SK-N-MC (cell line): ENCODE results near the gene PGAM4.
"Not testable (repeated sequence)": the region's sequence is repeated elsewhere in the genome, so short reads cannot be mapped to it uniquely, and the experiment has no call there.

ENCODE experiments used
- DNase-seq: peaks from one replicate; pipeline ENCODE4 v3.0.0-alpha.2; 2011; ENCODE audit warnings: low read depth, low spot score
- H3K27ac ChIP-seq: fragments of 200-600 bp; sonication (generic); 2 replicates; pipeline ENCODE4 v1.5.1; 2016; ENCODE audit warnings: mixed run types
- H3K36me3 ChIP-seq: fragments of 200-600 bp; sonication (generic); 2 replicates; pipeline ENCODE4 v1.6.1; 2017; ENCODE audit warnings: antibody characterized with exemption, low read length, mixed read lengths; ENCODE audit not compliant: insufficient read depth
- H3K4me3 ChIP-seq: fragments of 200-600 bp; sonication (generic); 2 replicates; pipeline ENCODE4 v1.5.1; 2016
- H3K9ac ChIP-seq: fragments of 200-600 bp; sonication (generic); 2 replicates; pipeline ENCODE4 v1.8.0; 2017; ENCODE audit warnings: mixed run types, mixed read lengths; ENCODE audit not compliant: insufficient read length
- H3K9me3 ChIP-seq: fragments of 200-600 bp; sonication (generic); 2 replicates; pipeline ENCODE4 v1.6.1; 2017; ENCODE audit warnings: low read depth, mild to moderate bottlenecking, antibody characterized with exemption, low read length, moderate library complexity, mixed read lengths
- EZH2 ChIP-seq: fragments of 200-600 bp; sonication (generic); IDR thresholded peaks from one replicate; pipeline ENCODE4 v1.6.1; 2017; ENCODE audit warnings: antibody characterized with exemption
- FOXP2 ChIP-seq: optimal IDR thresholded peaks from 2 replicates; pipeline ENCODE3; 2011; ENCODE audit warnings: mild to moderate bottlenecking, moderate library complexity; ENCODE audit not compliant: insufficient read depth; ENCODE audit errors: extremely low read length, control extremely low read depth
- POLR2AphosphoS5 ChIP-seq: IDR thresholded peaks from 2 replicates; pipeline ENCODE4 v1.6.1; 2012; ENCODE audit warnings: mild to moderate bottlenecking, low read depth, low read length, borderline replicate concordance

The PGAM4 gene

GRCh38 chrX:77938083-77938680, 31.3 kb downstream of the PGAM4 start:
- Histone ChIP-seq H3K4me3 (no peak overlapping the region), H3K9me3 (no peaks in the 10 kb centered on the region), H3K36me3 (no peaks in the 10 kb centered on the region), H3K27ac (no peak overlapping the region), H3K9ac (no peak overlapping the region)
- no peak for TF ChIP-seq FOXP2
- DNase-seq, result no peak

DNA sequence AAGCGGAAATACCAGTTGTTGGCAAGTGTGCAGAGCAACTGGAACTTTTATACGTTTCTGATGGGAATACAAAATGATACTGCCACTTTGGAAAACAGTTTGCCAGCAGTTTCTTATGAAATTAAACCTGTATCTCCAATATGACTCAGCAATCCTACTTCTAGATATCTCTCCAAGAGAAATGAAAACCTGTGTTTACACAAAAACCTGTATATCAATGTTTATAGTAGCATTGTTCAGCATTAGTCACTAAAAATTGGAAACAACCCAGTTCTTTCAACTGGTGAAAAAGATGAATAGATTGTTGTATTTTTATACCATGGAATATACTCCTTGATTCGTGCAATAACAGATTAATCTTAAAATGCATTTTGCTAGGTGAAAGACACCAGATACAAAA, 32.1 kb downstream of the PGAM4 start:
- Histone ChIP-seq H3K9me3 (no peaks in the 10 kb centered on the region), H3K9ac (no peak overlapping the region), H3K27ac (no peak overlapping the region), H3K4me3 (no peak overlapping the region), H3K36me3 (no peaks in the 10 kb centered on the region)
- TF ChIP-seq FOXP2 (no peak), EZH2 (no peak), POLR2AphosphoS5 (no peak)
- DNase-seq, result no peak

- Histone ChIP-seq H3K27ac (no peak overlapping the region), H3K9me3 (no peaks in the 10 kb centered on the region), H3K9ac (no peak overlapping the region), H3K4me3 (no peak overlapping the region), H3K36me3 (no peaks in the 10 kb centered on the region)
- no peak for DNase-seq
- TF ChIP-seq FOXP2 (no peak), EZH2 (no peak), POLR2AphosphoS5 (no peak)
These were observed 33.1 kb downstream of the PGAM4 start for GRCh38 chrX:77936299-77936698.

DNA sequence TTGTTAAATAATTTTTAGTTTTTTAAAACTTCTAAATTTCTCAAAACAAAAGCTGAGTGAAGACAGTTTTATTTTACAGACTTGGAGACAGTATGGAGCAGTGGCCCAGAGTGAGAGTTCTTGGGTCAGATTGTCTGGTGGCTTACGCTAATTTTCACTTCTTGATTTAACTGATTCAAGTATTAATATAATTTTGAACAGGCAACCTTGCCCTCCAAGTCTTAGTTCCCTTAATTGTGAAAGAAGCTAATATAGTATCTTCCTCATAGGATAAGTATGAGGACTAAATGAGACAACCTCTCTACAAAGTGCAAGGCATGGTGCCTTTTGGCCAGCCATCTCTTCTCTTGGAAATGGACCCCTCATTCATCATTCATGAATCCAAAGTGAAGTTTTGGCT, 33.6 kb downstream of the PGAM4 start:
- H3K36me3 ChIP-seq, result no peaks in the 10 kb centered on the region
- no peak overlapping the region for H3K4me3 ChIP-seq
- no peak for DNase-seq
- no peak overlapping the region for H3K9ac ChIP-seq
- no peaks in the 10 kb centered on the region for H3K9me3 ChIP-seq
- H3K27ac ChIP-seq, result peak overlapping the region; percentile 65; the same call in 1 of the 2 replicates
- TF ChIP-seq FOXP2, result no peak
- no peak for TF ChIP-seq POLR2AphosphoS5
- TF ChIP-seq EZH2, result no peak

GRCh38 chrX:77930581-77930980, 38.9 kb downstream of the PGAM4 start:
- Histone ChIP-seq H3K36me3 (no peaks in the 10 kb centered on the region), H3K9me3 (no peaks in the 10 kb centered on the region), H3K9ac (no peak overlapping the region), H3K27ac (no peak overlapping the region), H3K4me3 (no peak overlapping the region)
- TF ChIP-seq FOXP2, result no peak
- TF ChIP-seq POLR2AphosphoS5, result no peak
- TF ChIP-seq EZH2, result no peak
- DNase-seq, result no peak

DNA sequence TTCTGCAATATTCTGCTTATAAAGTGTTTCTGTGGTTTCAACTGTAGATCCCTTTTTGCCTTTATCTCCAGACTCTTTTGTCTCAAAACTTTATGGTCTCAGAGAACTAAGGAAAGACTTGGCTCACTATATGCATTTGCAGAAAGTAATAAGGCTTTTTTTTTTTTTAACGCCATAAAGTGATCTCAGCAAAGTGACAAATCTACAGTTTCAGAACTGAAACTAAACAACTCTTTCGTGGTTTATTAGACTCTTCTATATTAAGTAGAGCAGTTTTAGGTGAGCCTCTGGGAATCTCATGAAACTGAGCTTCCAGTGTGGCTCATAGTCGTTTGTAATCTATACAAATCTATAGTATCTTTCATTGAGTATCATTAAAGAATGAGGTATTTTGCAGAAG, 43.7 kb downstream of the PGAM4 start:
- TF ChIP-seq FOXP2 (no peak), EZH2 (no peak), POLR2AphosphoS5 (no peak)
- H3K9ac ChIP-seq, result peak overlapping the region; percentile 64
- H3K4me3 ChIP-seq, result peak overlapping the region; percentile 54
- DNase-seq, result no peak
- H3K36me3 ChIP-seq, result no peaks in the 10 kb centered on the region
- H3K9me3 ChIP-seq, result no peaks in the 10 kb centered on the region
- peak overlapping the region; percentile 71; the same call in 1 of the 2 replicates for H3K27ac ChIP-seq

DNA sequence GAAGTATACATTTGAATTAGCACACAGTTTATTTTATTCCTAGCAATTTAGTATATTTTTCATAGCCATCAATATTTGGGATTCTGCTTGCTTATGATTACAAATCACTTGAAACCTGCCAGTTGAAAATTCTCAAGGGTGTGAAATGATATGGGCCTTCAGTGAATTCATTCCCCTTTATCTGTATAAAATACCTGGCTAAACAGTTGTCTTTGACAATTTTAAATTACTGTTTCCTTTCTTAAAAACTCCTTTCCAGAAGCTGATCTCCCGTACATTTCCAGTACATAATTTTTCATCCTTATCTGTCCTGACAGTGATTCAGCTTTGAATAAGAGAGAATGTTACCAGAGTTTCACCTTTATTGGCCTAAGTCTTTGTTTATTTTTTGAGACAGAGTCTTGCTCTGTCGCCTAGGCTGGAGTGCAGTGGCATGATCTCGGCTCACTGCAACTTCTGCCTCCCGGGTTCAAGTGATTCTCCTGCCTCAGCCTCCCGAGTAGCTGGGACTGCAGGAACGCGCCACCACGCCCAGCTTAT, 45.0 kb downstream of the PGAM4 start:
- Histone ChIP-seq H3K9me3 (no peaks in the 10 kb centered on the region), H3K9ac (no peak overlapping the region), H3K27ac (no peak overlapping the region), H3K36me3 (no peaks in the 10 kb centered on the region), H3K4me3 (no peak overlapping the region)
- TF ChIP-seq POLR2AphosphoS5 (no peak), FOXP2 (no peak), EZH2 (no peak)
- DNase-seq, result no peak

- no peak for DNase-seq
- Histone ChIP-seq H3K9ac (no peak overlapping the region), H3K9me3 (no peaks in the 10 kb centered on the region), H3K27ac (no peak overlapping the region), H3K4me3 (no peak overlapping the region), H3K36me3 (no peaks in the 10 kb centered on the region)
- TF ChIP-seq FOXP2 (no peak), POLR2AphosphoS5 (no peak), EZH2 (no peak)
These were observed 46.7 kb downstream of the PGAM4 start for GRCh38 chrX:77922787-77923186.

DNA sequence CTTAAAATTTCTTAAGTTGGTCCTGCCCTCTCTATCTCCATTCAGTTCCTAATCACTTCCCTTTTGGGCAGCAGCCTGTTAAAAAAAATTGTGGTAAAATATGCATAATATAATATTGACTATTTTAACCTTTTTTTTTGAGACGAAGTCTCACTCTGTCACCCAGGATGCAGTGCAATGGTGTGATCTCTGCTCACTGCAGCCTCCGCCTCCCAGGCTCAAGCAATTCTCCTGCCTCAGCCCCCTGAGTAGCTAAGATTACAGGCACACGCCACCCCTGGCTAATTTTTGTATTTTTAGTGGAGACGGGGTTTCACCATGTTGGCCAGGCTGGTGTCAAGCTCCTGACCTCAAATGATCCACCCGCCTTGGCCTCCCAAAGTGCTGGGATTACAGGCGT, 50.1 kb downstream of the PGAM4 start:
- H3K9me3 ChIP-seq, H3K27ac ChIP-seq, H3K4me3 ChIP-seq, H3K9ac ChIP-seq, H3K36me3 ChIP-seq, DNase-seq: not testable (repeated sequence)
